ENCODE results near the gene ITPR1. TPM values are rescaled to one million over a fixed set of nuclear protein-coding genes. Genes with fewer than 3 reads are reported as not detected.

ITPR1 gene
- polyA plus RNA-seq, 3 donors, result 48.6 to 58.8 (median 53.2) TPM

DNA sequence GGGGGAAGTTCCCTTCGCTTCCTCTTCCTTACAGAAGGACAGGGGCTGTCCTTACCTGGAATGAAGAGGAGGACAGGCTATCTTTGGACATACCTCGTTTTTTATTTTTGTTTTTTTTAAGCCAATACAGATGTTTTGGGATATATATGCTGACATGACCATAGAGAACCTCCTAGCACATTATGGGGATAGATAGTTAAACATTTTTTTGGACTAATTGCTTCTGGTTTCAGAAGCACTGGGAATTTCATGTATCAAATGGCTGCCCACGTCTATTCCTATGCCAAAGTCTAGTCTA is 247.9 kb downstream of the ITPR1 start:
- no peak for DNase-seq

GRCh38 chr3:4741404-4742307 is 248.5 kb downstream of the ITPR1 start:
- no peak for DNase-seq

GRCh38 chr3:4742359-4742758 is 249.2 kb downstream of the ITPR1 start:
- no peak for DNase-seq

GRCh38 chr3:4743371-4743770 is 250.2 kb downstream of the ITPR1 start:
- no peak for DNase-seq

- DNase-seq, result no peak
These were observed 251.5 kb downstream of the ITPR1 start for GRCh38 chr3:4744405-4745234.

- no peak for DNase-seq
These were observed 252.1 kb downstream of the ITPR1 start for GRCh38 chr3:4745235-4745610.

DNA sequence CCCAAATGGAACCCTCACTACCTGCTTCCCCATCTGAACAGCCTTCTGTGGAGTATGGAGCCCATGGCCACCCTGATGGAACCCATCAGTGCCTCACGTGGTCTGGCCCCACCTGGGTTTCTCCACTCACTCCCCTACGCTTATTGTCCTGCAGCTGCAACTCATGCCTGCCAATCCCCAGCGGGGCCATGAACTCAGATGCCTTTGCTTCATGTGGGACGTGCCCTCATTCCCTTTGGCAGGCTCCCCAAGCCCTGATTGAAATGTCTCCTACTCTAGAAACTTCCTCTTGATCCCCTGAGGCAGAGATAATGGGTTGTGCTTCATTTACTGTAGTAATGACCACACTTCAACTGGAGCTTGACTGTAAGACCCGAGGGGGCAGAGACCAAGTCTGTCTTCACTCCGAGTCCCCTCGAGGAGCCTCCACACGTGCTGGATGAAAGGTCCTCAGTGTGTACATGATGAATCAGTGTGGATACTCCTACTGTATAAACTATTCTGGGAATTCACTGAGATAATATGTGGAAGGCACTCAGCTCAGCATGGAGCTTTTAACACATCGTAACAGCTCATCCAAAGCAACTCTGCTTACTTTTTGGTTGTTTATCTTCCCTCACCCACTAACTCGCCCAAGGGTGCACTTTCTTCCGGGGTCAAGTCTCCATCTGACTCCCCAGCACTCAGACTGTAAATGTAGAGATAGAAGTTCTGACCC is 253.3 kb downstream of the ITPR1 start:
- DNase-seq, result no peak

DNA sequence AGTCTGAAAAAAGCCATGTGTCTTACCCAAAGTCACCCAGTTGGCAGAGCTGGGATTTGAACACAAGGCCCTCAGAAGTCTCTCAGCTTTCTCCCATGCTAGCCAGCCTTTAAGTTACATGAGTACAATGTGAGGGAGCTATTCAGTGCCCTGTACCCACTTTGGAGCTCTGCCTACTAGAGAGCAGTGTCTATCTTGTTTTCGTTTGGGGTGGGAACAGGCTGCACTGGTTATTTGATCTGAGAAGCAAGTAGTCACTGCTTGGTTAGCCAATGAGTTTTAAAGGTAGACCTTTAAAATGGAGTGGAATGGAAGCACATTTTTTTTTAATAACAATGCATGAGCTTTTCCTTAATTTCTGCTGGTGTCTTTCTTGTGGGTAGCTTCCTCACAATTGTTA is 255.0 kb downstream of the ITPR1 start:
- DNase-seq, result no peak

- DNase-seq, result no peak
These were observed 255.7 kb downstream of the ITPR1 start for GRCh38 chr3:4748701-4749378.

DNA sequence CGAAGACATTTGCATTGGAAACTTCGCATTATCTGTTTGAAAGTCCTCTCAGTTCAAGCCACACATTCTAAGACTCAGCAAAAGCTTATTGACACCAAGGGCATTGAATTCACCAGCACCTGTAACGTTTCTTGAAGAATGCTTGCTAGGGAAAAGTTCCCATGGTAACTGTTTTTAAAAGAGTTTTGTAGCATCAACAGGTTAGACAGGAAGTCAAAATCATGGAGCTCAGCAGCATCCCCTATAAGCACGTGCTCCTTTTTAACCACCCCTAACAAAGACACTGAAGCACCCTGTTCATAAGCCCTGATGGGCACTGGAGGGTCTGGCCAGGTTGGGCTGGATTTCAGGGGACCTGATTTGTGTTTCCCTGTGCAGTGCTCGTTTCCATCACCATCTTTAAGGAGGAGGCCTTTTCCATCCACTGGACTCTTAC is 256.4 kb downstream of the ITPR1 start:
- no peak for DNase-seq

DNA sequence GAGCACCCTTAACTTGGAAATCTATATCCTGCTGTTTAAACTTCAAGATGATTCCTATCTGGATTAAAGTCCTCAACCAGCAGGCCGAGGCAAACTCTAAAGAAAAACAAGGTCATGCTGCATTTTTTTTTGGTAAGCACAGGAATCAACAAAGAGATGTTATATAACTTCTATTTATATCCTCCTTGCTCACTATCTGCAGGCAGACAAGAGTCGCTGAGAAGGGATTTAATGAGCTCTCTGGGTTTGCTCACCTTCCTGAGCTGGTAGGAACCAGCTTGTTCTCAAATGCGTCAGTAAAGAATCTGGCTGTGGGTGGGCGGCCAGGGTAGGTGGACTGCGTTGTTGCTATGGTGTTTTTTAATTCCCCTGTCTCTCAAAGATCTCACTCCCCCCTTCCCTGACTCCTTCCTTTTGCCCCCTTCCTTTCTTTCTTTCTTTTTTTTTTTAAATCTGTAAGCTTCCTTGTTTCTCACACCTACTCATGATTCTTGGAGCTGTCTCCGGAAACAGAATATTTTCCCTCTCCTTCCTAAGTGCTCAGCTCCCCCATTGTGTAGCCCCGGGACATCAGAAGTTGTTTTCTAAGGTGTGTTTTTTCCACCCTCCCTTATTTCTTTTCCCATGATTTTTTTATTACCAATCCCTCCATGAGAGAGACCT is 257.3 kb downstream of the ITPR1 start:
- no peak for DNase-seq

DNA sequence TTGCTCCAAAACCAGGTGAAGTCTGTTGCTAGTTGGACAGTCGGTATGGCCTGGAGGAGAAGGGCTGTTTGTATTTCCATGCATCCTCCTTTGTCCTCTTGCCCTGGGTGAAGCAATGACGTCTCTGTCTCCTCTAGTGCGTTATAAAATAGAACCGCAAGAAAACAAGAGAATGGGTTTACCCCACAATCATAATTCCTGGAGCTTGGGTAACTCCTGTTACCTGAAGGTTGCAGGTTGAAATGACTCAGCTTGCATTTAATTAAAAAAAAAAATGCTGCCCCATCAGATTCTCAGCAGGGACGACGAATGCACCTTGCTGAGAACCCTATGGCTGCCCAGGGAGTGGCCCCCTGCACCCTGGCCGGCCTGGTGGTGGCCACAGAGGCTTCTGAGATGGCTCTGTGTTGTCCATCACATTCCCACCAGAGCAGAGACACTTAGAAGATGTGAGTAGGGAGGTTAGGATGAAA is 257.9 kb downstream of the ITPR1 start:
- DNase-seq, result no peak

DNA sequence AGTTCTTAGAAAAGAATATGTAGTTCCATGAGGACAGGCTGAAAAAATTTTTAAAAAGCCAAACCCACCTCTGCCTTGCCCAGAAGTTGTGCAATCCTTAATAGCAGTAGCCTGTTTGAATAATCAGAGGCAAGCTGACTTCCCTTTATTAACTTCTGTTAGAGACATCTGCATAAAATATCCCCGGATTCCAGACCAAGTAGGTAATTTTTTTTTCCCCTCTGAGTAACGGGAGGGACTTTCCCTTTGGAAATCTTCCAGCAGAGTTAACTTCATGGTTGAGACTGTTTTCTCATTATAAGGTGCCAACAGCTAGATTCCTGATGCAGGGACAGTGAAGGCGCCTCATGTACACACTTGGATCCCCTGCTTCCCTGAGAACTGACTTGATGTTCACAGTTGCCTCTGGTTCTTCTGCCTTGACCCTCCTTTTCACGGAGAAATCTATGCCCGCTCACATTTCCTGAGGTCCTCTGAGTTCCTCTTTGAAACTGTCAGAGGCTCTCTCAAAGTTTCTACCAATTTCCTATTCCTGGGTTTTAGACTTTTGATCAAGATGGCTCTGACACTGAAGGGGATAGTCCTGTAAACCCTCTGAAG is 258.5 kb downstream of the ITPR1 start:
- DNase-seq, result no peak

DNA sequence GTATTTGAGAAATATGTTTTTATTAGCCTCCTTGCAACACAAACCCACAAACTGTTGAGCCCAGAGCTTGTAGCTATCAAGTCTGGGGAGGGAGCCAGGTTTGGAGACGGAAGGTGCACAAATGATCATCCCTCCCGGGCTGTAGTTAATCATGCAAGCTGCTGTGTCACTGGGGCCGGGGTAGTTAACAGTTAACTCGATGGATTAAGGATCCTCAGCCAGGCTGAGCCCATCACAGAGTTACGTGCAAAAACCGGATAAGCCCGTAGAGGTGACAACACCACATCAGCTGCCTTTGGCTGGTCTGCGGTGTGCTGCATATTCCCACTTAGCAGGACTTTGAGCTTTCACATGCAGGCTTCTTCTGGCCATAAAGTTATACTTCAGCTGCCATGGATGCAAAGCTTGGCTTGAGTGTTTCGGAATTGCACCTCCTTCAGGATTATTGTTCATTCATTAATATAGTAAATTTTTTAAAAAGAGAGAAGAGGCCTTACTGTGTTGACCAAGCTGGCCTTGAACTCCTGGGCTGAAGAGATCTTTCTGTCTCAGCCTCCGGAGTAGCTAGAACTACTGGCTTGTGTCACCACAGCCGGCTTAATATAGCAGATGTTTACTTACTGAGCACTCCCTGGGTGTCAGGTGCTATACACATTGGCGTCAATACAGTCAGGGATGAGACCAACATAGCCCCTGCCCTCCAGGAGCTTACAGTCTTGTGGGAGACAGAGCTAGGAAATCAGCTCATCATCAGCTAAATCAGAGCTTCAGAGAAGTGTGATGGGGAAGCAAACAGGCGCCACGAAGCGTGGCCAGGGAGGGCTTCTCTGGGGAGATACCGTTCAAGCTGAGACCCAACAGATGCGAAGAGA is 259.3 kb downstream of the ITPR1 start:
- DNase-seq, result no peak

DNA sequence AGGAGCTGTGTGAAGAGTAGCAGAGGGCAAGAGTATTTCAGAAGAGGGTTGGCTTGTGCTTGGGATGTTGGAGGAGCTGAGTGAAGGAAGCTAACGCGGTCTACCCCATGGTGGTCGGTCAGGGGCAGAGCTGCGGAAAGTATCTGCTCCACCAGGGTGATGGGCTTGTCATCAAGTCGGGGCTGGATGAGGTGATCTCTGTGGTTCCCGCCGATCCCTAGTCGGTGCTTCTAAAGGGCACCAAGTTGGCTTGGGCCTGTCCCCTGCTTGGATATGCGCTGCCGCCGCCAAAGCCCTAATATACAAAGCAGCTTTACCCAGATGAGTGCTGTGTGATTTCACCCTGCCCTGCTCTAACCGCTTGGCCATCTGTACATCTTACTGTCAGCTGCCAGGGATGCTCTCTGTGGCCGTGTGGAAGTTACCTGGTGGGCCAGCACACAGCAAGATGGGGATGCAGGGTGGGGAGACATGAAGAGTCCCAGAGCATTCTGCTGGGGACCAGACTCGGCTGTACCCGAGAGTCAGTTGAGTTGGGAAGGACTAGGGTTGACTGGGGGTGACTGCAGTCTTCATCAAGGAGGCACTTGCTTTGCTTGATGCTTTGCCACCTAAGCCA is 260.0 kb downstream of the ITPR1 start:
- no peak for DNase-seq

DNA sequence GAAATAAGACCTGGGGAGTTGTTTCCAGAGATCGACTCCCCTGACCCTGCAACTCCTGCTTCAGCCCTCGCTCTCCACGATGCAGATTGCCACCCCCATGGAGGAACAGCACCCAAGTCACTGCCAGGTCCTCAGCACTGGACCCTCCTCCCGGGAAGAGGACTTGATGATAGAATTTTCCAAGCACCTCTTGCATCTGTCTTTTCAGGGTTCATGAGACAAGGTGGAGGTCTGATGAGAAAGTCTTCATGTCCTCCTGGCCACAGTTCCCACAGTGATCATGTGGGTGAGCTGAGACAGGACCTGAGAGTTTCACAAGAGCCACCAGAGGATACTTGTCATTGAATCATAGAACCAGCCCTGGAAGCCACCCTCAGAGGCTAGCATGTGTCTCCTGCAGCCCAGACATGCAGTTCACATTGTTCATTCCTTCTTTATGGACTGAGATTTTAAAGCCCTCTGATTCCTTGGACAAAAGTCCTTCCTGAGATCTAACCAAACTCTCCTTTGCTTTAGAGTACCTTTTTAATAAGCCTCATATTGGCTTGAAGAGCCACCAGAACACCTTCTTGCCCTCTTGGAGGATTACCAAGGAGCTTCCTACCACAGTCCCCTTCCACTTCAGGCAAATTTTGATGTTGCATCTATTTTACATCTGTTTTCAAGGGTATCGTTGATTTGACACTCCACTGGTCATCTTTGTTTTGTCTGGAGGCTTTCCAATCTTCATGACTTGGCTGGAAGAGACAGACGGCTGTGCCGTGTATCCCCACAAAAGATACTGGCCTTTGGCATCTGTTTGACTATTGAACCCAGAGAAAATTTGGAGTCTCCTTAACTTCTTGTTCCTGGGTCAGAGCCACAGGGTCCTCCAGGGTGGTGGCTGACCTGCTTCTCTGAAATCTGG is 261.3 kb downstream of the ITPR1 start:
- no peak for DNase-seq

GRCh38 chr3:4755566-4755965 is 262.4 kb downstream of the ITPR1 start:
- DNase-seq, result no peak
